CD4-positive, alpha-beta T cell treated with Interleukin-6 at 100 ng/mL for 8 hours (primary cell): ENCODE results near the gene CELSR1.

Experiments
- DNase-seq: peaks from one replicate; pipeline ENCODE4 v3.0.0-alpha.2; 2020; ENCODE audit warnings: mixed read lengths, low spot score

The CELSR1 gene

DNA sequence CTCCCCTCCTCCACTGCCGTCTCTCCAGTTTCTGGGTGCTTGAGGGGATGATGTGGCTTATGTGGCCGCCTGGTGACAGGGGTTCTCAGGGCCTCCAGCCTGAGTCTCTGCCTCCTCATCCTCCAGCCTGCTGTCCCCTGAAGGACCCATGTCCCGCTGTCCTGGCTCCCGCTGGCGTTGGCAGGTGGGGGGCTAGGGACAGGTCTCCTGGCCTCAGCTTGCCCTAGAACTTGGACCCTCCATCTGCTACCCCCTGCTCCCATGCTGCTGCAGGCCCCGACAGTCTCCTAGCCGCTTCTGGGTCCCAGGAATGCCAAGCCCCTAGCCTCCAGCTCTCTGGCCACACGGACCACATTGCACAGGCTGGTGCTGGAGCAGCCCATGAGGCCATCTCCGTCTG is 13.9 kb upstream of the CELSR1 start:
- DNase-seq: no peak

DNA sequence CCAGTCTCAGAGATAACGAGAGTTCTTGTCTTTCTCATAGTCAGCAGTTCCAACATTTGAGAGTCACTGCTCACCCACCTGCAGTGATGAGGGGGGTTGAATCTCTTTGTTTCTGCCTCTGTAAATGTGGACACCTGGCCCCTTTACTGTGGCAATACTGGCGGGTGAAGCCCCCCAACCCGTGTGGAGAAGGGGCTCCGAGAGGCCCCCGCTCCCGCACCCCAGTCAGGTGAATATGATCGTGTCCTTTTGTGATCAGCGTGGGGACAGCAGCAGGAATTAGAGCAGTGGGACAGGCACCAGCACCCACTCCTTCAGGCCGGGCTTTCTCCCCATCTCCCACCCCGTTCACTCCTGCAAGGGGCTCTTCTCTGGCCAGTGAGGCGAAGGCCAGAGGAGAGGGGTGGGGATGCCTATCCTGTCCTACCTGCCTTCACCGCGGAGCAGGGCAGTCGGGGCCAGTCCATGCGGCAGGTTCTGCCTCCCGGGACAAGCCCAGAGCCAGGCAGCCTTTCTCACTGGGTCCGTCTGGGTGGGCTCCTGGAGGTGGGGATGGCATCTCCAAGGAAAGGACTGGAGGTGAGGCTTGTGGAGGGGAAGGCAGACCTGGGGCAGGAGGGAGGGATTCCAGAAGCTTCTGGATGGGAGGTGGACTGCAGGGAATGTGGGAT is 12.7 kb upstream of the CELSR1 start:
- no peak for DNase-seq

DNA sequence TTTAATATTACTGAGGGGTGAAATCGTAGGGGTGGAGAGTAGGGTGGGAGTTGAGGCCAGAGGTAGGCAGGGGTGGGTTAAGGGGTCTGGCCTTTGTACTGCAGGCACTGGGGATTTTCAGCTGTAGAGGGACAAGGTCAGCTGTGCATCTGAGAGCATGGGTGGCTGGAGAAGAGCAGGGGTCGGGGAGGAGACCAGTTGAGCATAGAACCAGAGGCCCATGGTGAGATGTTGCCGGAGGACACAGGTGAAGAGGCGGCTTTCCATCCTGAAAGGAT is 12.1 kb upstream of the CELSR1 start:
- no peak for DNase-seq

DNA sequence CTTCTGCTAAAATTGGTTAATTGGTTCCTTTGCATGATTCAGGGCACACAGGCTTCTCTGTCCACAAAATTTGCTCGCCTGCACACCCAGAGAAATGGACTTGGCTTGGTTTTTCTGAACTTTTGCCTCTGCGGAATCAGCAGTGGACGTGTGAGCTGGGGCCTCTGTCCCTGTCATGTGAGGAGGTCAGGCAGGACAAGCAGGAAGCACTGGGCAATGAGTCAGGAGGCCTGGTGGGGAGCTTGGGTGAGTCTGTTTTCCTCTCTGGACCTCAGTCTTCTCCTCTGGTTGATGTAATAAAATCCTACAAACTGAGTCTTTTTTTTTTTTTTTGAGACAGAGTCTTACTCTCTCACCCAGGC is 10.4 kb upstream of the CELSR1 start:
- DNase-seq: no peak

DNA sequence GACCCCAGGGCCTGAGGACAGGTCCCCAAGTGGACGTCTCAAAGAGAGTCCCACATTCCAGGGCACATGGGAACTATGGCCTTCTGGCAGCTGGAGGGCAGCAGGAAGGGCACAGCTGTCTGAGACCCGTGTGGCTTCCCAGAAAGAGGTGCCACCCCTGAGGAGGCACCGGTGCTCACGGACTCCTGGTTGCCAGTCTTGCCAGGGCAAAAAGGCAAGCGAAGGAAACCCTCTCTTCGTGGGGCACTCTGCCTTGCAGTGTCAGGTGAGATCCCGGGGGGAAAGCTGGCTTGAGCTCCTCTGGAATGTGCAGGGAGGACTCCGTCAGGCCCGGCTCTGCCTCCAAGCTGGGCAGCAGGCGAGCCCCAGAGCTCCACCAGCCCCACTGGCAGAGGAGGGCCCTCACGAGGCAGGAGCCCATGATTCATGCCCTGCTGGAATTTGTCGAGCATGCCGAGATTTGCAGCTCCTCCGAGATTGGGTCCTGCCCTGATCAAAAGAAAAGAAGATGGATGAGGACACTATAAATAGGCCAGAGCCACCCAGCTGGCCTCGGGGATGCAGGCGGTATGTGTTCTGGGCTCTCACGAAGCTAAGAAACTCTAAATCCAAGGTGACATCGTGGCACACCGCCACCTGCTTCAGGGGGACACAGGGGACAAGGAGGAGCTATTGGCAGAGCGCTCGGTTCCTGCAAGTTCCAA is 9.9 kb upstream of the CELSR1 start:
- no peak for DNase-seq

DNA sequence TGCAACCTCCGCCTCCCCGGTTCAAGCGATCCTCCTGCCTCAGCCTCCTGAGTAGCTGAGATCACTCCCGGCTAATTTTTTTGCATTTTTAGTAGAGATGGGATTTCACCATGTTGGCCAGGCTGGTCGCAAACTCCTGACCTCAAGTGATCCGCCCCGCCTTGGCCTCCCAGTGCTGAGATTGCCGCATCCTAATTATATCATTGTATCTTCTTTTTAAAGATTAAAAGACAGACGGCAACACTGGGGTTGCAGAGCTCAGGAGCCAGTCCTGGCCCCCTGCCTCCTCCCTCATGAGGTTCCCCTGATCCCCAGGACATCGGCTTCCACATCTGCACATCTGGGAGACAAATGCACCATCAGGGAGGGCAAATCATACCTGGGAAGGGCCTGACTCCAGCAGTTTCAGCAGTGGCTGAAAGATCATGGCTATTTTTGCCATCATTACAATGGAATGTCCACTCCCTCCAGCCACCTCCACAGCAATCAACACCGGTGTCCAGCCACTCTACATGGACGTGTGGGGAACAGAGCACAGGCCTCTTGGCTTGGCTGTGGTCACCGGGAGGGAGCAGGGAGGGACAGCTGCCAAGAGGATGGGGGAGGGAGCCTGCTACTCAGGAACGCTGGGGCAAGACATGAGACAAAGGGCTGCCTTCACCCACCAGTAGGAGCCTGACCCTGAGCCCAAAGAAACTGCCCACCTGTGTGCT is 9.2 kb upstream of the CELSR1 start:
- no peak for DNase-seq

DNA sequence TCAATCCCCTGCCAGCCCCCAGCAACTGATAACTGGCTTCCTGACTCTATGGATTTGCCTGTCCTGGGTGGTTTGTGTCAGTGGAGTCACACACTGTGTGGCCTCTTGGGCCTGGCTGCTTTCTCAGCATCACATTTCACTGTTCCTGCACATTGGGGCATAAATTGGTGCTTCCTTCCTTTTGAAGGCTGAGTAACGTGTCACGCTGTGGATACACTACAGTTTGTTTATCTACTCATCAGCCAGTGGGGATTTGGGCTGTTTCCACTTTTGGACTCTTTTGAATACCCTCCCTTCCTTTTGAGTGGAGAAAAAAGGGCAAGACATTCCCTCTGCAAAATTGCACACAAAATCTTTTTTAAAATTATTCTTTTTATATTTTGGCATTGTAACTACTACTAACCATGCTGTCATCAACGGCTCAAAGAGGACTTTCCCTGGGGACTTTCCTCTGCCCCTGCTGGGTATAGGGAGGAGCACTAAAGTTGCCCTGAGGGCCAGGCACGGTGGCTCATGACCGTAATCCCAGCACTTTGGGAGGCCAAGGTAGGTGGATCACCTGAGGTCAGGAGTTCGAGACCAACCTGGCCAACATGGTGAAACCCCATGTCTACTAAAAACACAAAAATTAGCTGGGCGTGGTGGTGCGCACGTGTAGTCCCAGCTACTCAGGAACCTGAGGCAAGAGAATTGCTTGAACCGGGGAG is 7.8 kb upstream of the CELSR1 start:
- no peak for DNase-seq

DNA sequence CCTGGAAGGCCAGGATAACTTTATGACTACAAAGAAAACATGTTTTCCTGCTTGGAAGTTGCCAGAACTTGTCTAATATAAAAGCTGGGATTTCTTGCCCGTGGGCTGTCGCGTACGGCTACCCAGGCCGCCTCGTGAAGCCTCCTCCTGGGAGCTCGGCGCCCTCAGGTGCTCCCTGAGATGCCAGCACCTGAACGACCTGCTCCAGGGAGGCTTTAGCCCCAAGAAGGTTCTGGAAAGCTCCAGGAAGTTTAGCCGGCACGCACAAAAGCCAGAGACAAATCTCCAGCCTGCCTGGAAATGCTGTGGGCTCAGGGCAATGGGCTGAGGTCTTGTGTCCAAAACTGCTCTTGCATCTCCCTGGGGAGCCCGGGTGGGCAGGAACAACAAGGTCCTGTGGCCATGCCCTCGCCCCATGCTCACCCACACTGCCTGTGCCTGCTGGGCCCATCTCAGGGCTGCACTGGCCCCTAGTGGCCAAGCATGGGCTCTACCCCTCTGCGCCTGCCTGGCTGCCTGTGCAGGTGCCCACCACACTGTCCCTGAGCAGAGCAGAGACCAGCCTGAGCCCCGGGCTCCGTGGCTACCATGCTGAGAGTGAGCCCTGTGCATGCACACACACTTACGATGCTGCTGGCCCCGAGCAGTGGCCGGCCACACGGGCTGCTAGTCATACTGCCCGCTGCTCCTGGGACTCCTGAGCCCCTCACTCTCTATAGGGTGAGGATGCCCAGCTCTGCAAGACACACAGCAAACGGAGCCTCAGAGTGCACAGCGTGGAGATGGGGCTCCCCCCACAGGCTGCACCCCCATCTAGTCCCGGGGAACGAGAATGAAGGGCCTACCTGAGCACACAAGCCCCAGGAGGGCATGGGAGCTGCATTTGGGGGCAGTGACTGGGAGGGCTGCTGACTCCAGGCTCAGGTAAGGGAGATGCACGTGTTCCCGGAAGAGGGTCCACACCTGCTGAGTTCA is 4.9 kb upstream of the CELSR1 start:
- peak; percentile 58 for DNase-seq

DNA sequence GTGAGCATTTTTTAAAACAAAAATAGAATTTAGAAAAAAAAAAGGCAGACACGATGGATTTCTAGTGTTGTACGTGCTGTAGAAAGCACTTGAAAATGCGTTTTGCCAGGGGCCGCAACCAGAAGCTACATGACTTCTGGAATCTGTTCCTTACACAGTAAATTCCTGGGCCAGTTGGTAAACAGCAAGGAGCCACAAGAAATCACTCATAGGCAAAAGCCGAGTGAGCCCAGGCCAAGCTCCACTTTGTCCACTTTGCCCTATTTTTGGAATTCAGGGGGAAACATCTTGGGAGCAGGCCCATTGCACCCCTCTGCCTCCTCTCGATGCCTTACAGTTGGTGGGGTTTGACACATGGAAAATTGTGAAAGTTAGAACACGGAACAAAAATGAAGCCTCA is 4.1 kb upstream of the CELSR1 start:
- DNase-seq: no peak

DNA sequence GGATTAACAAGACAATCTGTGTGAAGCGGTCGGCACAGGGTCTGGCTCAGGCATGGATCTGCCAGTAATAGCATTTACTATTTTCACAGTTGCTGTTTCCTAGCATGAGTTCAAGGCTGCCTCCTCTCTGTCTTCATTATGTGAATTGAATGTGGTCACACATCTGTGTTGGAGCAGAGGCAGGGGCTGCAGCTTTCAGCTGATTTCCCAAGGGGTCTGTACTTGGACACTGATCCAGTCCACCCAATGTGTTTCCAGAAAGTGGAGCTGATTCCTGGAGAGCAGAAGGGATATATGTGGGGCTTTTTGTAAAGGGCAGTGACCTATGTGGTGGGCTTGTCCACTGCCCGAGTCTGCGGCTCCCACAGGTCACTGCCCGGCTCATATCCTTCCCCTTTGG is 3.5 kb upstream of the CELSR1 start:
- no peak for DNase-seq

DNA sequence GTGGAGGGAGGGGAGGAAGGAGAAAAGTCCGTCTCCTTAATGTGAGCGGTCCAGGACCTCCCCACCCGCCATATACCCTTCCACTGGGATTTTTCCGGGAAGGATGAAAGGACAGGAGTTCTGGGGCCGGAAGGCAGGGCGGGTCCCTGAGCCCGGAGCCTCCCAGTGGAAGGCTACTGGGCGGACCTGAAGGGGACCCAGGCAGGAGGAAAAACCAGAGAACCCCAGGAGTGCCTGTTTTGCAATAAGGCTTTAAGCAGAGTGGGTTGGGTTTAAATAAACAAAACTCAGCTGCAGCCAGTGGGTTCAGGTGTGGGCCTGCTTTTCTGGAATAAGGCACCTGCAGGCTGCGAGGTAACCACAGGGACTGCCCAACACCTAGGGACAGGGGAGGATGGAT is 1.7 kb upstream of the CELSR1 start:
- DNase-seq: no peak

DNA sequence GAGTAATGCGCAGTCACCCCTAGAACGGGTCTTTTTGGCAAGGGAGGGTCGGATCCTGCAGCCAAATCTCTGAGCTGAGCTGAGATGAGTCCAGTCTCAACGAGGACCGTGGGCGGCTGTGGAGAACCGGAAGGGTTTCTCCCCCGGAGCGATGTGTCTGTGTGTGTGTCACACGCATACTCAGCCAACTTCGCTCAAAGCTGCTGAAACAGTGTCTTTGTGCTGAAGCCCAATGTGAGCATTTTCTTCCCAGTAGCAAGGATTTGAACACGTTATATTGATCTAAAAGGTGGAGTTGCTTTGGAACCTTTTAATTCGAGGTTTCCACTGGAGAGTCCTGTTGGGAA is 1.4 kb upstream of the CELSR1 start:
- no peak for DNase-seq

DNA sequence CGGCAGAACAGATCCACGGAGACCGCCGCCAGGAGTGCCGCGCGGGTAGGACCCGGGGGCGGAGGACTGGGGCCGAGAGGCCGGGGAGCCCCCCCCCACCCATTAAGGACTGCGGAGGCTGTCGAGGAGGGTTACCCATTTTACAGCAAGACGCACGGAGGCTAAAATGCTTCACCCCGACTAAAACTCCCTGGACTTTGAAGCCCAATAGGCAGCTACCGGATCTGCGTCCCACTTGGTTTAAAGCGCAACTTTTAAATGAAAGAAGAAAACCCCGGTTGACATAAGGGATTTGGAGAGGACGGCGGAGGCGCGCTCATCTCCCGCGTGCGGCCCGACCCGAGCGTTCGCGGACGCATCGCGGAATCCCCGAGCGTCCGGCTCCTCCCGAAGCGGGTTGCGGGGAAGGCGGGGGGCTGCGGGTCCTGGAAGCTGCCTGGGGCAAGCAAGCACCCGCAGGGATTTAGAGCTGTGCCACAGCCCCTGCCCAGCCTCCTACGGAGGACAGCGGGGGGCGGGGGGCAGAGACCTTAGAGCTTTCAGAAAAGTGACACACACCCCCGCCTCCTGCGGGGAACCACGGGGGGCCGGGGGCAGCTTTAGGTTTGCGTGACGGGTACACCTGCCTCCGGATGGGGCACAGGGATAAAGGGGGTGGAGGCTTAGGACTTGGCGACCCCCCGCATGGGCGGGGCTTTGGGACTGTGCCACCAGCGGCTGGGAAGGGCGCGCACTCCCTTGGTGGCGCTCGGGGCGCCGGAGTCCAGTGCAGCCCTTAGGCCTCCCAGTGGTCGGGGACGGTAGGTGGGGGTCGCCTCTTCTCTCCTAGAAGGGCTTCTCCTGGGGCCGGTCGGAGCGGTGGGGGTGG is 760 bp upstream of the CELSR1 start:
- no peak for DNase-seq

DNA sequence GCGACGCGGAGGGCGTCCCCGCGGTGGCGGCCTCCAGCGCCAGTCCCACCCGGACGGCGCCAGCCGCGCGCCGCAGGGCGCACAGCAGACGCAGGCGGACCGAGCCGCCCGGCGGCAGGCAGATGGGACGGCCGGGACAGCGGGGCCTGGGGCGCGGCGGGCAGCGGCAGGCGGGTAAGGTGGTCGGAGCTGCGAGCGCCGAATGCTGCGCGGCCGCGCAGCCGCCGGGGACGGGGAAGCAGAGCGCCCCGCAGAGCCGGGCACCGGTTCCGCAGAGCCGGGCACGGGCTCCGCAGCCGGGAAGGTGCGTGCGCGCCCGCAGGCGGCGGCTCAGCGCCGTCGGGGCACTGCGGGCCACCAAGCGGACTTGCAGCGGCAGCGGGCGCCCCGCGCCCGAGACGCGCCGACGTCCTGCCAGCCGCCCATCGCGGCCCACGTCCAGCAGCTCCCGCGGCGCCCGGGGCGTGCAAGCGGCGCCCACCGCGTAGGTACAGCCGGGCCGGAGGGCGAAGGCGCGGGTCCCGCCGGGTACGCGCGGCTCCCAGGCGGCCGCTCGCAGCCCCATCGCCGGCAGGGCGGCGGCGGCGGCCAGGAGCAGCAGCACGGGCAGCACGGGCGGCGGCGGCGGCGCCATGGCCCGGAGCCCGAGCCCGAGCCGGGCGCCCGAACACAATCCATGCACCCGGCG is 739 bp downstream of the CELSR1 start:
- DNase-seq: no peak

DNA sequence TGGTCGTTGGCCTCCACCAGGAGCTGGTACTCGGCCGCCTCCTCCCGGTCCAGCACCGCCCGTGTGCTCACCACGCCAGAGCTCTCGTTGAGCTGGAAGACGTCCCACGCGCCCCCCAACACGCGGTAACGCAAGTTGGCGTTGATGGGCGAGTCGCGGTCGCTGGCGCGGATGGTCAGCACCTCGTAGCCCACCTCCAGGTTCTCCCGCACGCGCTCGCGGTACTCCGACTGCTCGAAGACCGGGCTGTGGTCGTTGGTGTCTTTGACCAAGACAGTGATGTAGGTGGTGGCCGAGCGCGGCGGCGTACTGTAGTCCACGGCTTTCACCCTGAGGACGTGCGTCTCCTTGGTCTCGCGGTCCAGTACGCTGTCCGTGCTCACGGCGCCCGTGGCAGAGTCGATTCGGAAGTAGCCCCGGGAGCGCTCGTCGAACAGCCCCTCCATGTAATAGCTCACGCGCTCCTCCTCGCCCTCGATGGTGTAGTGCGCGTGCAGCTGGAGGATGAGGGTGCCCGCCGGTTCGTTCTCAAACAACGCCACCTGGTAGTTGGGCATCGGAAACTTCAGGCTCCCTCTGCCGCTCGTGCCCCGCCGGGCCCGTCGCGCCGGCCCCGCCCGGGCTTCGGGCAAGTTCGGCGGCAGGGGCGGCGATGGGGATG is 1.4 kb downstream of the CELSR1 start:
- DNase-seq: no peak

DNA sequence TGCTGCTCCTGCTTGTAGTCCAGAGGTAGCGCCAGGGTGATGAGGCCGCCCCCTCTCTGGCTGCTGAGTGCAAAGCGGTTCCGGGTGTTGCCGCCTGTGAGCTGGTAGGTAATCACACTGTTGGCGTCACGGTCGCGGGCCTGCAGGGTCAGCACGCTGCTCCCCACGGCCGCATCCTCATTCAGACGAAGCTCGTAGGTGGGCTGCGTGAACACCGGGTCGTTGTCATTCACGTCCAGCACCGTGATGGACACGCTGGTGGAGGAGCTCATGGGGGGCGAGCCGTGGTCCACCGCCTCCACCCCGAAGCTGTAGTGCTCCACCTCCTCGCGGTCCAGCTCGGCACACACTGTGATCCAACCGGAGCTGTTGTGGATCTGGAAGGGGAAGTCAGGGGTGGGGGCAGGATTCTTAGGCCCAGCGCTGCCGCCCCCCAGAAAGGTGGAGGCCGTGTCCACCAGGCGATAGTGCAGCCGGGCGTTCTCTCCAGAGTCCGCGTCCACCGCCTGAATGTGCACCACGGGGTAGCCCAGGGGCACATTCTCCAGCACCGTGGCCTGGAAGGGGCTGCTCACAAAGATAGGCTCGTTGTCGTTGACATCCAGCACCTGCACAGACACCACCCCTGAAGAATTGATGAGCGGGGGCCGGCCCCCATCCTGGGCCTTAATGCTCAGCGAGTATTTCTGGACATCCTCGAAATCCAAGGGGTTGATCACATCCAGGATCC is 2.4 kb downstream of the CELSR1 start:
- DNase-seq: no peak

DNA sequence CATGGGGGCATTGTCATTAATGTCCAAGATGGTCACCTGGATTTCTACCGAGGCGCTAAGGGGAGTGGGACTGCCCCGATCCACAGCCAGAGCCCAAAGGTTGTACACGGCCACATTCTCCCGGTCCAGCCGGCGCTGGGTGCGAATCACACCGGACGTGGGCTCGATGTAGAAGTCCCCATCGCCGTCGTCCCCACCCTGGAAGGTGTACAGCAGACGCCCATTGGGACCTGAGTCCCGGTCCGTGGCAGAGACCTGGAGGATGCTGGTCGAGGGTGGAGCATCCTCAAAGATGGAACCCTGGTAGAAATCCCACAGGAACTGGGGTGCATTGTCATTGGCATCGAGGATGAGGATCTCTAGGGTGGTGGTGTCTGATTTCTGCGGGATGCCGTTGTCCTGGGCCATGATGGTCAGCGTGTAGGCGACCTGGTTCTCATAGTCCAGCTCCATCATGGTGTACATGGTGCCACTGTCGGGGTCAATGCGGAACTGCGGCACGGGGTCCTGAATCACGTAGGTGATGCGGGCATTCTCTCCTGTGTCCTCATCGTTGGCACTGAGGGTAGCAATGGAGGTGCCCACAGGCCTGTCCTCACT is 3.1 kb downstream of the CELSR1 start:
- no peak for DNase-seq

DNA sequence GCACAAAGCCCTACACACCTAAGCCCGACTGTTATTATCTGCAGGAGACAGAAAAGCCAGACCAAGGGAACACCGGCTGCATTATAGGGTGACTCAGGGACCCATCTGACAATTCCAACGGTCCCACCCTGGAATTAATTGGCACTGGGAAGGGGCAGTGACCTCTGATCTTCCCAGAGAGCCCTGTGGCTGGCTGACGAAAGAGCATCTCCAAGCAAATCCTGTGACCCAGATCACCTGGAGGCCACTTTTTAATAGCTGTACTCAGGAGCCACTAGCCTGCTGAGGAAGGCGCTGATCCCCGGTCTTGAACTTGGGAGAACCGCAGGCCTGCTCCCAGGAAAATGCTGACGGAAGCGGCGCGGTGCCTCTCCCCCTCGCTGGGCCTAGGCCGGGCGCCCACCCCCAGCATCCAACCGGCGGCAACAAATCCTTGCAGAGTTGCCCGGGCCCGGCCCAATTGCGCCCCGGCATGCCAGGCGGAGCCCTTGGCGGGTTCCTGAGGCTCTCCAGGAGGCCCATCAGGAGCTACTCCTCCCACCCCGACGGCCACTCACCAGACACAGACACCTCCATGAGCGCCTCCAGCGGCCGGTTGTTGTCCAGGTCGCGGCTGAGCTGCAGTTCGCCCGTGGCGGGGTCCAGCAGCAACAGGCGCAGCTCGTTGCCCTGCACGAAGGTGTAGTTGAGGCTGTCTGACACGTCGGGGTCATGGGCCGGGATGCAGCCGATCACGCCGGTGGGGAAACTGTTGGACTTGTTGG is 4.2 kb downstream of the CELSR1 start:
- DNase-seq: no peak
